C4-2B (cell line): ENCODE results near the gene SLC24A3.

Source experiments
- H3K27ac ChIP-seq: fragments of 450-650 bp; 2 replicates; pipeline ENCODE4 v1.5.1; 2017
- CTCF ChIP-seq: fragments of 450-650 bp; conservative IDR thresholded peaks from 2 replicates; pipeline ENCODE4 v1.5.1; 2017; ENCODE audit warnings: mild to moderate bottlenecking
- ZFX ChIP-seq: fragments of 450-650 bp; IDR thresholded peaks from 2 replicates; pipeline ENCODE4 v1.6.1; 2017

The SLC24A3 gene

GRCh38 chr20:19571996-19572395, 359.6 kb downstream of the SLC24A3 start:
- no peak overlapping the region for H3K27ac ChIP-seq
- TF ChIP-seq ZFX (no peak), CTCF (no peak)

GRCh38 chr20:19577692-19578091, 365.2 kb downstream of the SLC24A3 start:
- TF ChIP-seq ZFX (no peak), CTCF (no peak)
- H3K27ac ChIP-seq, result no peak overlapping the region

GRCh38 chr20:19582782-19583181, 370.3 kb downstream of the SLC24A3 start:
- TF ChIP-seq ZFX (no peak), CTCF (no peak)
- H3K27ac ChIP-seq, result no peak overlapping the region

DNA sequence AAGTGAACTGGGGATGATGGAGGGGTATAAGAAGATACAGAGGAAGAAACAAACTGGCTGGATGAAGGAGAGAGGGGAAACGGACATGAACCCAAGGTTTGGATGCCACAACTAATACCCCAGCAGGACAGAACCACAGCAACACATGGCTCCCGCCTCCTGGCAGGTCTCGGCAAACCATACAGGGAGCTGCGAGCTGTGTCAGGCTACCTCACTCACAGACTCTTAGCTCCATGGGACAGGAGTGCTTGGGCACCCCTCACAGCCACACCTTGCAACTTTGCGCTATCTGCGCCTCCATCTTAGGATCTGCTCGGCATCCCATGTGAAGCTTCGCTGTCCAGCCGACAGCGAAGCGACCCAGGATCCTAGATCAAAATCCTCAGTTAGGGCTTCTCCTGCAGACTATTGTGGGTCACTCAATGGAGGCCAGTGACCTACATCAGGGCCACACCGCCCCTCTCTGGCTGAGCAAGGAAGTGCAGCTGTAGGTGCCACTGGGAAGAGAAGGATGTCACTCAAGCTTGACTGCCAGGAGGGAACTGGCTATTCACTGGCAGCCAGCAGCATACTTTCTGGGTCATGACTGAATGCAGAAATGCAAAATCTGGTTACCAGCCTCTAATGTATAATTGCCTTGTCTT, 371.2 kb downstream of the SLC24A3 start:
- no peak overlapping the region for H3K27ac ChIP-seq
- TF ChIP-seq CTCF (peak; percentile 91), ZFX (no peak)

GRCh38 chr20:19588241-19588640, 375.8 kb downstream of the SLC24A3 start:
- TF ChIP-seq ZFX (no peak), CTCF (no peak)

GRCh38 chr20:19588732-19589131, 376.3 kb downstream of the SLC24A3 start:
- TF ChIP-seq ZFX (no peak), CTCF (peak; percentile 21)

More at GRCh38 chr20:19588241-19588640, 375.8 kb downstream of the SLC24A3 start:
- H3K27ac ChIP-seq, result no peak overlapping the region

DNA sequence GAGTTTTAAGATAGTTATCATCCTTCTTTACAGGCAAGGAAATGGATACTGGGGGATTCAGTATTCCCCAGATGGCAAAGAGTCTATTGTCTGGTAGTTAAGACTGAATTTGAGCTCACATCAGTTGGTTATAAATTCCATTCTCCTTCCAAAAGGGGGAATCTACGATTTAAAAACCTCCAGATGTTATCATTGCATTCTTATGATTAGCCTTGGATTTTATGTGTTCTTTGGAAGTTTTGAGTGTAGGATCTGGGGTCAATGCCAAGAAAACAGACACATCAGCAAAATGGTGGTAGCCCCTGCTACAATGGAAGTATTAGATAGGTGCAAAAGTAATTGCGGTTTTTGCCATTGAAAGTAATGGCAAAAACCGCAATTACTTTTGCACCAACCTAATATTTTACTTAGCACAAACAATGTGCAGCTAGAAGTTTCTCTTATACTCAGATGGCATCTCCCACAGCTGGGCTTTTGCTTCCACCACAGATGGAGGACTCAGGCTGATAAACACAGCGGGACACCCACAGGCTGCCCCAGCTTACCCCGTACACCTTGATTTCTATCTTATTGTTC, 377.4 kb downstream of the SLC24A3 start:
- TF ChIP-seq CTCF (no peak), ZFX (no peak)
- H3K27ac ChIP-seq, result no peak overlapping the region

More at GRCh38 chr20:19588732-19589131, 376.3 kb downstream of the SLC24A3 start:
- H3K27ac ChIP-seq, result no peak overlapping the region
